Activated naive CD8-positive, alpha-beta T cell (primary cell): ENCODE data around the gene XPR1.
"Not testable (repeated sequence)": the region's sequence is repeated elsewhere in the genome, so short reads cannot be mapped to it uniquely, and the experiment has no call there.

Source experiments
- H3K27ac Mint-ChIP-seq: one replicate; pipeline ENCODE4 v1.8.0; 2021; ENCODE audit warnings: mixed read lengths
- H3K27me3 Mint-ChIP-seq: one replicate; pipeline ENCODE4 v1.8.0; 2021; ENCODE audit warnings: mixed read lengths
- H3K36me3 Mint-ChIP-seq: one replicate; pipeline ENCODE4 v1.8.0; 2021; ENCODE audit warnings: mixed read lengths
- H3K4me1 Mint-ChIP-seq: one replicate; pipeline ENCODE4 v1.8.0; 2021; ENCODE audit warnings: low read depth, mixed read lengths
- H3K4me3 Mint-ChIP-seq: one replicate; pipeline ENCODE4 v1.8.0; 2021; ENCODE audit warnings: mild to moderate bottlenecking, mixed read lengths
- H3K9me3 Mint-ChIP-seq: one replicate; pipeline ENCODE4 v1.8.0; 2021; ENCODE audit warnings: low read depth, mixed read lengths

The XPR1 gene

GRCh38 chr1:180698580-180698979 lies 66.8 kb downstream of the XPR1 start:
- H3K27me3 Mint-ChIP-seq, result no peaks in the 10 kb centered on the region
- H3K27ac Mint-ChIP-seq, result no peak overlapping the region
- H3K9me3 Mint-ChIP-seq, result peaks cover 28% of the 10 kb centered on the region
- H3K36me3 Mint-ChIP-seq, result peaks cover 42% of the 10 kb centered on the region
- peaks cover 14% of the 10 kb centered on the region for H3K4me1 Mint-ChIP-seq
- H3K4me3 Mint-ChIP-seq, result no peak overlapping the region

- not testable (repeated sequence) for H3K4me3 Mint-ChIP-seq, H3K4me1 Mint-ChIP-seq, H3K27me3 Mint-ChIP-seq, H3K27ac Mint-ChIP-seq, H3K9me3 Mint-ChIP-seq
- H3K36me3 Mint-ChIP-seq, result peaks cover 36% of the 10 kb centered on the region
Observed at GRCh38 chr1:180702376-180702775, 70.6 kb downstream of the XPR1 start.

GRCh38 chr1:180710746-180711145 lies 78.9 kb downstream of the XPR1 start:
- Mint-ChIP-seq H3K36me3 (peaks cover 31% of the 10 kb centered on the region), H3K9me3 (peaks cover 17% of the 10 kb centered on the region)
- not testable (repeated sequence) for H3K4me1 Mint-ChIP-seq, H3K4me3 Mint-ChIP-seq, H3K27ac Mint-ChIP-seq, H3K27me3 Mint-ChIP-seq

GRCh38 chr1:180711260-180711659 lies 79.4 kb downstream of the XPR1 start:
- peaks cover 17% of the 10 kb centered on the region for H3K9me3 Mint-ChIP-seq
- not testable (repeated sequence) for H3K27me3 Mint-ChIP-seq, H3K27ac Mint-ChIP-seq, H3K4me1 Mint-ChIP-seq, H3K4me3 Mint-ChIP-seq
- peaks cover 28% of the 10 kb centered on the region for H3K36me3 Mint-ChIP-seq

GRCh38 chr1:180720753-180721152 lies 88.9 kb downstream of the XPR1 start:
- Mint-ChIP-seq H3K4me1 (peaks cover 13% of the 10 kb centered on the region), H3K4me3 (no peak overlapping the region), H3K27me3 (no peaks in the 10 kb centered on the region), H3K36me3 (peaks cover 26% of the 10 kb centered on the region), H3K27ac (no peak overlapping the region), H3K9me3 (peaks cover 9% of the 10 kb centered on the region)

GRCh38 chr1:180722586-180722985 lies 90.8 kb downstream of the XPR1 start:
- Mint-ChIP-seq H3K27me3 (no peaks in the 10 kb centered on the region), H3K9me3 (peaks cover 9% of the 10 kb centered on the region), H3K27ac (no peak overlapping the region), H3K4me3 (no peak overlapping the region), H3K36me3 (peaks cover 30% of the 10 kb centered on the region), H3K4me1 (peaks cover 12% of the 10 kb centered on the region)

GRCh38 chr1:180724055-180724454 lies 92.2 kb downstream of the XPR1 start:
- Mint-ChIP-seq H3K4me1 (peaks cover 7% of the 10 kb centered on the region), H3K27me3 (no peaks in the 10 kb centered on the region), H3K36me3 (peaks cover 39% of the 10 kb centered on the region), H3K9me3 (peaks cover 12% of the 10 kb centered on the region), H3K4me3 (no peak overlapping the region), H3K27ac (no peak overlapping the region)

GRCh38 chr1:180726024-180726423 lies 94.2 kb downstream of the XPR1 start:
- not testable (repeated sequence) for H3K4me3 Mint-ChIP-seq, H3K27ac Mint-ChIP-seq, H3K4me1 Mint-ChIP-seq, H3K27me3 Mint-ChIP-seq
- peaks cover 46% of the 10 kb centered on the region for H3K36me3 Mint-ChIP-seq
- H3K9me3 Mint-ChIP-seq, result peaks cover 27% of the 10 kb centered on the region

GRCh38 chr1:180727751-180728150 lies 95.9 kb downstream of the XPR1 start:
- not testable (repeated sequence) for H3K27me3 Mint-ChIP-seq, H3K27ac Mint-ChIP-seq, H3K4me1 Mint-ChIP-seq, H3K4me3 Mint-ChIP-seq
- H3K36me3 Mint-ChIP-seq, result peaks cover 47% of the 10 kb centered on the region
- peaks cover 31% of the 10 kb centered on the region for H3K9me3 Mint-ChIP-seq

- no peaks in the 10 kb centered on the region for H3K27me3 Mint-ChIP-seq
- H3K4me3 Mint-ChIP-seq, result no peak overlapping the region
- no peak overlapping the region for H3K27ac Mint-ChIP-seq
- H3K9me3 Mint-ChIP-seq, result peaks cover 36% of the 10 kb centered on the region
- no peaks in the 10 kb centered on the region for H3K4me1 Mint-ChIP-seq
- peaks cover 51% of the 10 kb centered on the region for H3K36me3 Mint-ChIP-seq
Observed at GRCh38 chr1:180728472-180729106, 96.8 kb downstream of the XPR1 start.

- H3K36me3 Mint-ChIP-seq, result peaks cover 60% of the 10 kb centered on the region
Observed at GRCh38 chr1:180731131-180731530, 99.3 kb downstream of the XPR1 start.

GRCh38 chr1:180732866-180733265 lies 101.0 kb downstream of the XPR1 start:
- no peak overlapping the region for H3K4me3 Mint-ChIP-seq
- no peak overlapping the region for H3K27ac Mint-ChIP-seq
- H3K9me3 Mint-ChIP-seq, result peaks cover 58% of the 10 kb centered on the region
- H3K4me1 Mint-ChIP-seq, result no peaks in the 10 kb centered on the region
- H3K27me3 Mint-ChIP-seq, result no peaks in the 10 kb centered on the region
- peaks cover 66% of the 10 kb centered on the region for H3K36me3 Mint-ChIP-seq

More at GRCh38 chr1:180731131-180731530, 99.3 kb downstream of the XPR1 start:
- no peak overlapping the region for H3K27ac Mint-ChIP-seq
- no peaks in the 10 kb centered on the region for H3K27me3 Mint-ChIP-seq
- H3K4me1 Mint-ChIP-seq, result no peaks in the 10 kb centered on the region
- peaks cover 44% of the 10 kb centered on the region for H3K9me3 Mint-ChIP-seq
- H3K4me3 Mint-ChIP-seq, result no peak overlapping the region

GRCh38 chr1:180734366-180734765 lies 102.5 kb downstream of the XPR1 start:
- Mint-ChIP-seq H3K4me1 (no peaks in the 10 kb centered on the region), H3K9me3 (peaks cover 63% of the 10 kb centered on the region), H3K4me3 (no peak overlapping the region), H3K27me3 (no peaks in the 10 kb centered on the region), H3K27ac (no peak overlapping the region), H3K36me3 (peaks cover 64% of the 10 kb centered on the region)

GRCh38 chr1:180742663-180743062 lies 110.8 kb downstream of the XPR1 start:
- Mint-ChIP-seq H3K27ac (no peak overlapping the region), H3K4me1 (no peaks in the 10 kb centered on the region), H3K36me3 (peaks cover 57% of the 10 kb centered on the region), H3K27me3 (no peaks in the 10 kb centered on the region), H3K4me3 (no peak overlapping the region), H3K9me3 (peaks cover 34% of the 10 kb centered on the region)

GRCh38 chr1:180743868-180744267 lies 112.0 kb downstream of the XPR1 start:
- Mint-ChIP-seq H3K36me3 (peaks cover 52% of the 10 kb centered on the region), H3K4me1 (no peaks in the 10 kb centered on the region), H3K4me3 (no peak overlapping the region), H3K27me3 (no peaks in the 10 kb centered on the region), H3K9me3 (peaks cover 27% of the 10 kb centered on the region), H3K27ac (no peak overlapping the region)

GRCh38 chr1:180745098-180745497 lies 113.3 kb downstream of the XPR1 start:
- H3K4me3 Mint-ChIP-seq, result no peak overlapping the region
- H3K9me3 Mint-ChIP-seq, result peaks cover 21% of the 10 kb centered on the region
- H3K27ac Mint-ChIP-seq, result no peak overlapping the region
- no peaks in the 10 kb centered on the region for H3K27me3 Mint-ChIP-seq
- H3K36me3 Mint-ChIP-seq, result peaks cover 48% of the 10 kb centered on the region
- H3K4me1 Mint-ChIP-seq, result no peaks in the 10 kb centered on the region
